Lower leg skin (tissue), 4 donors: Measurements from ENCODE around the gene CD164L2. TPM values are rescaled to one million over a fixed set of nuclear protein-coding genes. Genes with fewer than 3 reads are reported as not detected.

ENCODE experiments used
- DNase-seq, 2 donors: peaks; one replicate each; pipeline ENCODE4 v3.0.0-alpha.2; 2019; ENCODE audit warnings: low spot score in 2 of 2
- H3K4me3 ChIP-seq: fragments of 200-600 bp; sonication (generic); 2 replicates; pipeline ENCODE4 v1.5.1; 2017; ENCODE audit warnings: mild to moderate bottlenecking, low read depth; ENCODE audit not compliant: poor library complexity, severe bottlenecking
- CTCF ChIP-seq, 3 donors: fragments of 450-650 bp; IDR thresholded peaks; one replicate each; pipeline ENCODE4 v1.5.1; 2016; ENCODE audit warnings: antibody characterized with exemption in 3 of 3, mild to moderate bottlenecking in 3 of 3, moderate library complexity in 2 of 3
- POLR2A ChIP-seq, 2 donors: fragments of 450-650 bp; IDR thresholded peaks; one replicate each; pipeline ENCODE4 v1.6.1; 2016 to 2017; ENCODE audit warnings: antibody characterized with exemption in 2 of 2, mild to moderate bottlenecking in 1 of 2, moderate library complexity in 1 of 2
- WGBS, 2 donors: methylation state at CpG; one replicate each; pipeline ENCODE4 v1.1.5; 2018; 5-methylcytosine and 5-hydroxymethylcytosine counted together
- intact Hi-C: fragments of 100-400 bp; cut with DNase I; formaldehyde crosslinking; loops from one replicate; pipeline ENCODE4 v1.15.0; 2023; ENCODE audit warnings: low total_unique reads
- total RNA-seq, 4 donors: library from RNA; depleted of rRNA; stranded (reverse); fragments of >200 nt; gene quantifications; one replicate each; pipeline ENCODE4 v1.1.0, GENCODE V29; 2016

CD164L2 gene
- total RNA-seq, 4 donors from 2014 or later = 4.3 to 12.0 (median 10.0) TPM

GRCh38 chr1:27332536-27333281, 50.4 kb downstream of the CD164L2 start:
- intact Hi-C loops = loop anchor here (10.0 kb wide), 1 partner anchor 52 kb away; the partner anchor contains the start of gene CD164L2
- WGBS, 2 donors = 59 to 63% methylated on average over 11 of the region's 11 CpGs
- no peak for DNase-seq
- TF ChIP-seq CTCF (IDR thresholded peaks at IDR 0.05) = no peak
- no peak for TF ChIP-seq POLR2A (IDR thresholded peaks at IDR 0.05)
- no peak overlapping the region for H3K4me3 ChIP-seq

- WGBS, 2 donors = 83 to 94% methylated on average over 5 of the region's 5 CpGs
- H3K4me3 ChIP-seq = no peak overlapping the region
- TF ChIP-seq POLR2A (IDR thresholded peaks at IDR 0.05) (no peak), CTCF (IDR thresholded peaks at IDR 0.05) (no peak)
- intact Hi-C loops = loop anchor here (10.0 kb wide), 1 partner anchor 53 kb away; the partner anchor contains the start of gene CD164L2
- no peak for DNase-seq
Observed at GRCh38 chr1:27331922-27332321, 51.2 kb downstream of the CD164L2 start.

DNA sequence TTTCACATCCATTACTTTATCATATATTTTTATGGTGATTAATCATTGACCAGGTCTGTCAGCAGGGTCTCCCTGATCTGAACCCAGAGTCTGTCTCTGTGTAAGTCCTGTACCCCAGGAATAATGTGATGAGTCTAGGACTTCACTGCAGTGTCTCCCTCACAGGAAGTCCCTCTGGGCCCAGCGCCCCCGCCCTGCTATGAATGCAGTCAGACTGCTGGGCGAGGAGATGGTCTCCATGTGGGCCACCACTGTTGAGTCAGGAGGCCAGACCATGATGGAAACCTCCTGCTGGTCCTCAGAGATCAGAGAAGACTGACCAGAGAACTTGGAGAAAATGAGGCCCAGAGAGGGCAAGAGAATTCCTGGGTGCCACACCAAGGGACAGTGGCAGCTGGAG, 51.7 kb downstream of the CD164L2 start:
- TF ChIP-seq CTCF (IDR thresholded peaks at IDR 0.05) = no peak
- no peak for TF ChIP-seq POLR2A (IDR thresholded peaks at IDR 0.05)
- H3K4me3 ChIP-seq = no peak overlapping the region
- intact Hi-C loops = loop anchor here (10.0 kb wide), 1 partner anchor 53 kb away; the partner anchor contains the start of gene CD164L2
- WGBS, 2 donors = 69 to 84% methylated on average over 3 of the region's 3 CpGs
- no peak for DNase-seq

DNA sequence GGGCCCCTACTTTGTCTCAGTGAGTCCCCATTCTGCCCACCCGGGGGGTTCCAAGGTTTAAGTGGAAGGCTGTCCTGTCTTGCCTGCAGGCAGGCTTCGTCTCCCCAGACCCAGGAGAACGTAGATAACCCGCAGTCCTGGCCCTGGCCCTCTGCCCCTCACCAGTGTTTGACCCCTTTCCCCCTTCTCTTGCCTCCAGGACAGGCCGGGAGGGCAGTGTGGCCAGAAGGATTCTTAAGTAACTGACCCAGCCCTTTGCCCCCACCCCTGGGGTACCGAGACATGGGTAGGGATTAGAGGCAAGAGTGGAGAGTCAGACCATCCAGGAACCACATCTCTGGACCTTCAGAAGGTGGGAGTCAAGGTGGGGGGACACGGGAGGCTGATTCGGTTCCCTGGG, 52.3 kb downstream of the CD164L2 start:
- no peak for TF ChIP-seq POLR2A (IDR thresholded peaks at IDR 0.05)
- TF ChIP-seq CTCF (IDR thresholded peaks at IDR 0.05) = no peak
- 76% methylated on average over 8 of the region's 8 CpGs for WGBS, 2 donors
- intact Hi-C loops = loop anchor here (10.0 kb wide), 1 partner anchor 54 kb away; the partner anchor contains the start of gene CD164L2
- no peak for DNase-seq
- H3K4me3 ChIP-seq = no peak overlapping the region

Other genes starting within 250 kb of the CD164L2 start
- 10 to 100 TPM; 10.9 to 19.4 (median 13.2) TPM for gene SLC9A1, start 228.2 kb downstream of the CD164L2 start, total RNA-seq
- gene WDTC1, start 148.7 kb downstream of the CD164L2 start, total RNA-seq = 10 to 100 TPM; 43.8 to 75.6 (median 65.1) TPM
- 10 to 100 TPM; 24.3 to 35.2 (median 28.7) TPM for gene TMEM222, start 61.2 kb downstream of the CD164L2 start, total RNA-seq
- 100 to 1,000 TPM; 183 to 231 (median 219) TPM for gene SYTL1, start 41.3 kb downstream of the CD164L2 start, total RNA-seq
- gene MAP3K6, start 16.4 kb downstream of the CD164L2 start, total RNA-seq = 100 to 1,000 TPM in 2 of 4 donors, 10 to 100 TPM in 2; 85.0 to 140 (median 100) TPM
- 1 to 10 TPM in 3 of 4 donors, not detected in 1; 1.0 to 6.5 (median 1.7) TPM for gene FCN3, start 8.5 kb downstream of the CD164L2 start, total RNA-seq
- 1 to 10 TPM in 2 of 4 donors, under 1 TPM in 2; 0.22 to 1.3 (median 0.68) TPM for gene GPR3, start 9.3 kb upstream of the CD164L2 start, total RNA-seq
- 10 to 100 TPM; 53.8 to 76.6 (median 70.3) TPM for gene WASF2, start 106.8 kb upstream of the CD164L2 start, total RNA-seq
- 10 to 100 TPM; 37.7 to 63.0 (median 52.5) TPM for gene AHDC1, start 220.8 kb upstream of the CD164L2 start, total RNA-seq